Upper lobe of right lung (tissue), 1 donor: Measurements from ENCODE around the gene SLC5A11. TPM values are rescaled to one million over a fixed set of nuclear protein-coding genes. Genes with fewer than 3 reads are reported as not detected.
A peak's percentile ranks its signal among the peaks of the same experiment; 100 is the strongest.

ENCODE experiments used
- ATAC-seq: fragments of 200-7000 bp; cut with Tn5 transposase; one replicate; pipeline ENCODE4 v1.9.1; 2020; ENCODE audit warnings: mild to moderate bottlenecking, moderate library complexity
- DNase-seq: peaks from one replicate; pipeline ENCODE4 v3.0.0-alpha.2; 2020
- H3K27ac ChIP-seq: fragments of 200-600 bp; one replicate; pipeline ENCODE4 v1.8.0; 2022
- H3K27me3 ChIP-seq: fragments of 200-600 bp; one replicate; pipeline ENCODE4 v1.8.0; 2022; ENCODE audit warnings: mild to moderate bottlenecking
- H3K36me3 ChIP-seq: fragments of 200-600 bp; one replicate; pipeline ENCODE4 v1.8.0; 2022
- H3K4me1 ChIP-seq: fragments of 200-600 bp; one replicate; pipeline ENCODE4 v1.8.0; 2022
- H3K4me3 ChIP-seq: fragments of 200-600 bp; one replicate; pipeline ENCODE4 v1.8.0; 2022; ENCODE audit warnings: mild to moderate bottlenecking
- H3K9me3 ChIP-seq: fragments of 200-600 bp; one replicate; pipeline ENCODE4 v1.8.0; 2022
- intact Hi-C: fragments of 100-400 bp; cut with DNase I; formaldehyde crosslinking; loops from one replicate; pipeline ENCODE4 v1.11.0; 2022
- long read RNA-seq: library from polyadenylated mRNA; unstranded; transcript quantifications from one replicate; pipeline ENCODE4 v2.0.0, GENCODE V29; 2021
- total RNA-seq: library from RNA; stranded (reverse); fragmentation: NEBNext Ultra II Directional; extraction: Animal tissue kit (Norgen Biotek cat#: 25700); gene quantifications from one replicate; pipeline ENCODE4 v1.2.1, GENCODE V29; 2021
- TF ChIP-seq, protein P1 (sequence below): fragments of 200-600 bp; IDR thresholded peaks from one replicate; pipeline ENCODE4 v1.8.0; 2022; ENCODE audit warnings: antibody characterized with exemption
- donor health status: DM: no; HTN: yes; CAD: no; lungs with severe emphysema.

The SLC5A11 gene, protein sequence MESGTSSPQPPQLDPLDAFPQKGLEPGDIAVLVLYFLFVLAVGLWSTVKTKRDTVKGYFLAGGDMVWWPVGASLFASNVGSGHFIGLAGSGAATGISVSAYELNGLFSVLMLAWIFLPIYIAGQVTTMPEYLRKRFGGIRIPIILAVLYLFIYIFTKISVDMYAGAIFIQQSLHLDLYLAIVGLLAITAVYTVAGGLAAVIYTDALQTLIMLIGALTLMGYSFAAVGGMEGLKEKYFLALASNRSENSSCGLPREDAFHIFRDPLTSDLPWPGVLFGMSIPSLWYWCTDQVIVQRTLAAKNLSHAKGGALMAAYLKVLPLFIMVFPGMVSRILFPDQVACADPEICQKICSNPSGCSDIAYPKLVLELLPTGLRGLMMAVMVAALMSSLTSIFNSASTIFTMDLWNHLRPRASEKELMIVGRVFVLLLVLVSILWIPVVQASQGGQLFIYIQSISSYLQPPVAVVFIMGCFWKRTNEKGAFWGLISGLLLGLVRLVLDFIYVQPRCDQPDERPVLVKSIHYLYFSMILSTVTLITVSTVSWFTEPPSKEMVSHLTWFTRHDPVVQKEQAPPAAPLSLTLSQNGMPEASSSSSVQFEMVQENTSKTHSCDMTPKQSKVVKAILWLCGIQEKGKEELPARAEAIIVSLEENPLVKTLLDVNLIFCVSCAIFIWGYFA
- total RNA-seq = not detected
- long read RNA-seq = 0 reads

DNA sequence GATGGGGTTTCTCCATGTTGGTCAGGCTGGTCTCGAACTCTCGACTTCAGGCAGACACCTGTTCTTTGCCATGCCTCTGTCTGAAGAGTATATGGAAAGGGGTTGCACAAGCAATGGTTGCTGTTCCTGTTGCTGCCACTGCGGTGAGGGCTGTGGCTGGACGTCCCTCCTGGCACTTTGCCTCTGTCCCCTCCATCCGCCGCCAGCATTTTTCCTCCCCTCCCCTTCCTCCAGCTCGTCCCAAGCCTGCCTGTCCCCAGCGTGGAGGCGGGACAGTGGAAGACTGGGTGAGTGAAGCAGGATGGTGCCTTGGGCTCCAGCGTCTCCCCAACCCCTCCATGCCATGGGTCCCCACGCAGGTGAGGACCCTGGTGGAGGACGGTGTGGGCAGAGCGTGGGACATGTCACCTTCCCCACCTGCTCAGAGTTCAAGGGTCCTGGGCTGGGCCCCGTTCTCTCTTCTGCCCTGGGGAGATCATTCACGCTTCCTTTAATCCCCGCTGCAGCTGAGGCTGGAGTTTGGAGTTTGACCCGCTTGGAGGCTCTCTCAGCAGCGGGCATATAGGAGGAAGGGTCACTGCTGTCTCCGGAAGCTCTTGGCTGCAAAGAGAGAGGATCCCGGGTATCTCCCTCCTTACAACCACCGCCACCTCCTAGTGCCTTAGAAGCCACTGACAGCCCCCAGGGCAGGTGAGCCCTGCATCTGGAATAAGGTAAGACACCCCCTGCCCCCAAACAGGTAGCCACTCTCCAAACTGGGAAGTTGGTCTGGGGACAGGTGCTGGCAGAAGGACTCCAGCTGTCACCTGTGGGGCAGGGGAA is at the start of gene SLC5A11:
SLC5A11 (plus strand) TSS at position 238 of the 822 bp plus-strand sequence. CDS start 12,681 bp downstream, outside the sequence.
- Histone ChIP-seq H3K9me3 (no peaks in the 10 kb centered on the region), H3K4me3 (no peak within 1 kb of the TSS), H3K27ac (no peak within 1 kb of the TSS), H3K36me3 (no peaks in the 10 kb centered on the region), H3K27me3 (no peaks in the 10 kb centered on the region), H3K4me1 (no peaks in the 10 kb centered on the region)
- DNase-seq = no peak
- intact Hi-C loops = no loop called here
- TF ChIP-seq, protein P1, sequence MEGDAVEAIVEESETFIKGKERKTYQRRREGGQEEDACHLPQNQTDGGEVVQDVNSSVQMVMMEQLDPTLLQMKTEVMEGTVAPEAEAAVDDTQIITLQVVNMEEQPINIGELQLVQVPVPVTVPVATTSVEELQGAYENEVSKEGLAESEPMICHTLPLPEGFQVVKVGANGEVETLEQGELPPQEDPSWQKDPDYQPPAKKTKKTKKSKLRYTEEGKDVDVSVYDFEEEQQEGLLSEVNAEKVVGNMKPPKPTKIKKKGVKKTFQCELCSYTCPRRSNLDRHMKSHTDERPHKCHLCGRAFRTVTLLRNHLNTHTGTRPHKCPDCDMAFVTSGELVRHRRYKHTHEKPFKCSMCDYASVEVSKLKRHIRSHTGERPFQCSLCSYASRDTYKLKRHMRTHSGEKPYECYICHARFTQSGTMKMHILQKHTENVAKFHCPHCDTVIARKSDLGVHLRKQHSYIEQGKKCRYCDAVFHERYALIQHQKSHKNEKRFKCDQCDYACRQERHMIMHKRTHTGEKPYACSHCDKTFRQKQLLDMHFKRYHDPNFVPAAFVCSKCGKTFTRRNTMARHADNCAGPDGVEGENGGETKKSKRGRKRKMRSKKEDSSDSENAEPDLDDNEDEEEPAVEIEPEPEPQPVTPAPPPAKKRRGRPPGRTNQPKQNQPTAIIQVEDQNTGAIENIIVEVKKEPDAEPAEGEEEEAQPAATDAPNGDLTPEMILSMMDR = no peak
- ATAC-seq = peak; percentile 47

DNA sequence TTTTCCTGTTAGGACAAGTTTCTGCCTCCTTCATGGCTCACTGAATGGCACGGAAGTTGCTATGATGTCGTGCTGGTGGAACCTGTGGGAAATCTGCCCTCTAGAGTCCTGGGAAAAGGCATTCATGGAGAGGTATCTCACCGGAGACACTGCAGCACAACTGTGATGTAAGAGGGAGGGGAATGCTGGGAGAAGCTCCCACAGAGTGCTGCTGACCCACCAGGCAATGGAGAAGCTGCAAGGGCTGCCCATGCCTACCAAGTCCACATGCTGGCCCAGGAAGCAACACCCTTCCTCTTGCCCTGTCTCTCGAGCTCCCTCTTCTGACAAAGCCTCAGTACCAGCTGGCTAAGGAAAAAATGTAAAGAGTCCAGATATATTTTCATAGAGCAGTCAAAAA is 45.2 kb upstream of the SLC5A11 start:
- Histone ChIP-seq H3K9me3 (no peaks in the 10 kb centered on the region), H3K4me3 (no peak overlapping the region), H3K27ac (no peak overlapping the region), H3K4me1 (no peaks in the 10 kb centered on the region), H3K36me3 (peaks cover 96% of the 10 kb centered on the region), H3K27me3 (no peaks in the 10 kb centered on the region)
- intact Hi-C loops = no loop called here
- no peak for ATAC-seq
- no peak for DNase-seq
- TF ChIP-seq, protein P1 = peak; percentile 7

DNA sequence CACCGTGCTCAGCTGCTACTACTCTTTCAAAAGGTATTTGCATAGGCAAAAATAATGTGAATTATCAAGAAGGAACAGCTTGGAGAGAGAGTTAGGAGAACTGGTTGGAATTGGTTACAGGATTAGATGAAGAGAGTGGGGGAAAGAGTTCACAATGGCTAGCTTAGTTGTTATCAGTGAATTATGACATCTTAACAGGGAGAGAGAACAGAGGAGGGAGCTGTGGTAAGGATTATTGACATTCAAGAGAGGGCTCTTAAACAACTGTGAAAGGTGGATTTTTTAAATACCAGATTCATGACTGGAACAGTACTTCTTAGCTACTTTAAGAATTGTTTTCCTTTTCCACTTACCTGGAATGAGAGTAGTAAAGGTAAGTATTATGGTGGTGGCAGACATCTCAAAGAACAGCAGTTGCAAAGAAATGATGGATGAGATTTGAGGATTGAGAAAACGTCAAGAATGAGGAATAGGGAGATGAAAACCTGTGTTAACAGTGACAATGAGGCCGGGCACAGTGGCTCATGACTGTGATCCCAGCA is 43.9 kb upstream of the SLC5A11 start:
- Histone ChIP-seq H3K27ac (no peak overlapping the region), H3K27me3 (no peaks in the 10 kb centered on the region), H3K36me3 (peaks cover 99% of the 10 kb centered on the region), H3K4me3 (no peak overlapping the region), H3K9me3 (no peaks in the 10 kb centered on the region), H3K4me1 (no peaks in the 10 kb centered on the region)
- TF ChIP-seq, protein P1 = no peak
- DNase-seq = no peak
- intact Hi-C loops = no loop called here
- ATAC-seq = peak; percentile 90

DNA sequence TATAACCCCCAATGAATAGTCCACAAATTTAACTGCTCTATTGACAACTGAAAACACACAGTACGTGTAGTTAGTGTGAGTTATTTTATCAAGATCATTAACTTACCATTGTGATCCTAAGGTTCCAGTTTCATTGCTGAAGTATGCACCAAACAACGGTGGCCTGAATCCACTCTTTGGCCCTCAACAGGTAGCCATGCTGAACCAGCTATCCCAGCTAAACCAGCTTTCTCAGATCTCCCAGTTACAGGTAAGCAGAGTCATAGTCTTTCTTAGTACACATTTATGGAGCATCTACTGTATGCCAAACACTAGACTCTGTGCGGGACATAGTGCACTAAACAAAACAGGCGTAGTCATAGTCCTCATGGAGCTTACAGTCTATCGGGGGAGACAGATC is 40.3 kb upstream of the SLC5A11 start:
- TF ChIP-seq, protein P1 = no peak
- intact Hi-C loops = no loop called here
- no peak for DNase-seq
- no peak for ATAC-seq
- H3K9me3 ChIP-seq = no peaks in the 10 kb centered on the region
- no peaks in the 10 kb centered on the region for H3K4me1 ChIP-seq
- H3K4me3 ChIP-seq = no peak overlapping the region
- no peaks in the 10 kb centered on the region for H3K27me3 ChIP-seq
- H3K36me3 ChIP-seq = peaks cover 99% of the 10 kb centered on the region
- no peak overlapping the region for H3K27ac ChIP-seq

DNA sequence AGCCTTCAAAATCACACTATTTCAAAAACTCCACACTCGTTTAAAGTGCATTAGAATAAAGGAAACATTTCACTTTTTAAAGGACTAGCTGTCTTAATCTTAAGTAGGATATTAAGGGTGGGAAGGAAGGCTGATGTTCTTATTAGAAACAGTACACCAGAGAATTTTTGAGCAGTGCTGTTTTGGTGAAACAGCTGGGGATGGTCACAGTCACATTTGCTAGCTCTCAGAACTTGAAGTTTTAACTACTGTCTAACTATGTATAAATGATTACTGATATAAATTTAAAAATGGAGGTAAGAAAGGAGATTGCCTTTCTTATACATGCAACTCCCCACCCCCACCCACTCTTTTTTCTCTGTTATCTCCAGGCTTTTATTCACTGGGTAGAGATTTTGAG is 38.5 kb upstream of the SLC5A11 start:
- intact Hi-C loops = no loop called here
- no peak overlapping the region for H3K27ac ChIP-seq
- peaks cover 99% of the 10 kb centered on the region for H3K36me3 ChIP-seq
- DNase-seq (no peak), ATAC-seq (no peak)
- no peaks in the 10 kb centered on the region for H3K27me3 ChIP-seq
- H3K9me3 ChIP-seq = no peaks in the 10 kb centered on the region
- no peaks in the 10 kb centered on the region for H3K4me1 ChIP-seq
- no peak overlapping the region for H3K4me3 ChIP-seq
- TF ChIP-seq, protein P1 = no peak
